Inferior parietal cortex (tissue), 1 donor: ENCODE data around the gene EVPL.
"Not testable (repeated sequence)": the region's sequence is repeated elsewhere in the genome, so short reads cannot be mapped to it uniquely, and the experiment has no call there.

Source experiments
- DNase-seq: peaks from one replicate; pipeline ENCODE4 v3.0.0-alpha.2; 2016; ENCODE audit errors: extremely low spot score

The EVPL gene

DNA sequence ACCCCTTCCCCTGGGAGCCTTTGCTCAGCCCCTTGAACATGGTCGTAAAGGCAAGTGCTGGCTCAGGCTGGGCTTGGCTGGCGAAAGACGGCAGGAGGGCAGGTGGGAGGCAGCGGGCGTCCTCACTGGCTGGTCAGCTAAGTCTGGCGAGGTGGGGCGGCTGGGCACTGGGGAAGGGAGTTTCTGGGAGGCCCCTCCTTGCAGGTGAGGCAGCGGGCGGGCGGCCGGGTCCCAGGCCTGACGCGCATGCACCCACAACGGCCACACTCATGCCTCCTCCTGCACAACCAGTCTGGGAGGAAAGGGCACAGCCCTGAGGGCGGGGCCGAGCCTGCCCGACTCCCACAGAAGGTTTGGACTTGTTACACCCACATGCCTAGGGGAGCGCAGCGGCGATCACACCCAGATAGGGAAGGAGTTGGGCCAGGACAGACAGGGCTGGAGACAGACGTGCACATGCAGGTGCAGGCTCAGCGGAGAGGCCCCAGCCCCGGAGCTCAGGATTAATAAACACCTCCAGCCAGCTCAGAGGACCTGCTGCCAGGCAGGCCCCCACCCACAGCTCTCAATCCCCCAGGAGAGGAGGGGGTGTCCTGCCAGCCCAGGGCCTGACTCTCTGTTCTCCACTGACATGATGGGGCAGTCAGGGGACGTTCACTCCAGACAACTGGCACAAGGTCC lies at the start of gene EVPL:
TSS of gene EVPL (minus strand) at position 148 of the 681 bp plus-strand sequence. CDS start at position 40, 108 bp downstream.
- no peak for DNase-seq

DNA sequence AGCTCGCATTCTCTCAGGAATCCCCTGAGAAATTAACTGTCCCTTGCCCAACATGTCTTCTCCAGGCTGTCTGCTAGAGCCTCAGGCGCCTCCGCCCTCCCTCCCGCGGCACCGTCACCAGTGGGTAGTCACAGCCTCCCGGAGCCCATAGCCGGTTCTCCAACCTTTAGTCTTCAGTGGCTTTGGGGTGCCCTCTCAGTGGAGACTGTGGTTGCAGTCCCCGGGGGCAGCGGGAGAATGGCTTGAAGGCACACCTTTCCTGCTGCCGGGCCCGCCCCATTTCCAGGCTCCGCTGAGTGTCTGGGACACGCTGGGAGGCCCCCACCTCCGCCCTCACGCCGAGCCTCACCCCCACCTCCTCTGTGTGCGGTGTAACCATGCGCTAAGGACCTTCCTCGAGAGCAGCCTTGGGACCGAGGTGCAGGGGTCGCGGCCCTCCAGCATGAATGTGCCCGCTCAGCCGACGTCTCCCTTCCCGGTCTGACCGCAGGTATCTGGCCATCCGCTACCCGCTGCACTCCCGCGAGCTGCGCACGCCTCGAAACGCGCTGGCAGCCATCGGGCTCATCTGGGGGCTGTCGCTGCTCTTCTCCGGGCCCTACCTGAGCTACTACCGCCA lies 49.1 kb upstream of the EVPL start:
- no peak for DNase-seq

DNA sequence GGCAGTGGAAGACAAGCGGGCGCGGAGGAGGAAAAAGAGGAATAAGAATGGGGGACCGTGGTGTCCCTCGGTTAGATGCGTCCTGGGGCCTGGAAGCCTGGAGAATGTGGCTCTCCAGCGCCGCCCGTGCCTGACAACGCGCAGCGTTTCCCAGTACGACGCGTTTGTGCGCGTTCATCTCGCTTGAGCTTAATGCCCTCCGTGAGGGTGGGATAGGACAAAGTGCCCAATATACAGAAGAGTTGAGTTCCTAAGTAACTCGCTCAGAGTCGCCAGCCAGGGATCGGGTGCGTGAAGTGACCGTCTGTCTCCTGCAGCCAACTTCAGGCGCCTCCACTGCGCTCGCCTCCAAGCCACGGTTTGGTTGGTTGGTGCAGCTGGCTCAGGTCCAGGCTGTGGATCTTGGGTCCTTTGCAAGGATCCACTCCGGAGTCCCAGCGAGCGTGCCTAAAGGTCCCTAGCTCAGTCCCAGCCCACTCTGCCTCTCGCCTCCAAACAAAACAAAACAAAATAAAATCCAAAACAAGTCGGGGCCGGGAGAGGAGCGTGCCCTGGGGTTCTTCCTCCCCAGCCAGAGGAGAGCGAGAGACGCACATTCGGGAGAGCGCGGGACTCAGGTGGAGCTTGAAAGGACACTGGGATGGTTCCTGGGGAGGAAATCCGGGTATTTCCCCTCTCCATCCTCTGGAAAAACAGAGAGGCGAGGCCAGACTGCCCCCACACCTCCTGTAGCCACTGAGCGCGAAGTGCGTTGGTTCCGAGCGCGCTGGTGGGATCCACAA lies 48.4 kb upstream of the EVPL start:
- no peak for DNase-seq

DNA sequence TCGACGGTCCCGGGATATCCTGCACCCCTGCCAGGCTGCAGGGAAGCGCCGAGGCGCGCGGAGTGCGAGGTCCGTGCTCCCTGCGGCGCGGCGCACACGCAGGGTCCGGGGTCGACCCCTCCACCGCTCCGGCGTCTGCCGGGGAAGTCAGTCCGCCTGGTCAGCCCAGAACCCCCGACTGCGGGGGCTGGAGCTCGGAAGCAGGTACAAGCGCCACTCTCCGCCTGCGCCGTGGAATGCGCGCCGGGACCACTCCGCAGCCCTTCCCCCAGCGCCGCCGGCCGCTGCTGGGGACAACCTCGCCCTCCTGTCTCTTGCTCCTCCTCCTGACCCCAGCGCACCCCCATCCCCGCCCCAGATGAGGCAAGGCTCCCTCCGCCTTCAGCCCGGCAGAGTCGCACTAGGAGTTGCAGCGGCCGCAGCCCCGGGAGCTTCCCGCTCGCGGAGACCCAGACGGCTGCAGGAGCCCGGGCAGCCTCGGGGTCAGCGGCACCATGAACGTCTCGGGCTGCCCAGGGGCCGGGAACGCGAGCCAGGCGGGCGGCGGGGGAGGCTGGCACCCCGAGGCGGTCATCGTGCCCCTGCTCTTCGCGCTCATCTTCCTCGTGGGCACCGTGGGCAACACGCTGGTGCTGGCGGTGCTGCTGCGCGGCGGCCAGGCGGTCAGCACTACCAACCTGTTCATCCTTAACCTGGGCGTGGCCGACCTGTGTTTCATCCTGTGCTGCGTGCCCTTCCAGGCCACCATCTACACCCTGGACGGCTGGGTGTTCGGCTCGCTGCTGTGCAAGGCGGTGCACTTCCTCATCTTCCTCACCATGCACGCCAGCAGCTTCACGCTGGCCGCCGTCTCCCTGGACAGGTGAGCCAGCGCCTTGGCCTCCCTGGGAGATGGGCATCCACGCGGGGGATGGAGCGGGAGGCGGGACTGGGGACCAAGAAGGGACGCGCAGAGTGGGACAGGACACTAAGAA lies 47.6 kb upstream of the EVPL start, which contains the start of gene GALR2:
TSS of gene GALR2 (plus strand) at position 392 of the 974 bp plus-strand sequence. CDS start at position 495, 103 bp downstream.
- DNase-seq, result no peak

DNA sequence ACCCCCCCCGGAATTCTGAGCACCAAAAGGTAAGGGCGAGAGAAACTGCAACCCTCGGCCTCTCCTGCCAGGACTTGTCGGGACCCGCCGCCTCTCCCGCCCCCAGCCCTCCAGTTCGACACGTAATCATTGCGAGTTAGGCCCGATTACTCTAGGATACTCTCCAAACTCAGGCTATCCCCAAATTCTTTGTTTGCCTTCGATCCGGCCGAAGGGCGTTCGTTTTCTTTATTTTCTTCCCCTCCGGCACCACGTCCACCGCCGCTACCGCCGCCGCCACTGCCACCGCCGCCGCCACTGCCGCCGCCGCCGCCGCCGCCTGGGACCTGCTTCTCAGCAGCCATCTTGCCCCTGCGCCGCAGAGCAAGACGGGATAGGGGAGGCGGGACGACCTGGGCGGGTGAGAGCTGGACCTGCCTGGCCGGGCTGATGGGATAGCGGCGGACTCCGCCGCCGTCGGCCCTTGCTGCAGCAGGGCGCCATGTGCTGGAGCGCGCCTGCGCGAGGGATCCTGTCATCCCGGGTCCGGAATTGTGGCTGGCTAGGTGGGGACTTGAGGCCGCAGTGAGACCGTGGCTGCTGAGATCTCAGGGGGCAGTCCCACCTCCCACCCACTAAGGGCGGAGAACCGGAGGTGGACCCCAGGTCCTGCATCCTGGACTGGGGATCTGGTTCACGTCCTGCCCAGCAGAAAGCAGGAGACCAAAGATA lies 45.2 kb upstream of the EVPL start, which contains the start of gene SRP68:
TSS of gene SRP68 (minus strand) at position 370 of the 711 bp plus-strand sequence. CDS start at position 344, 26 bp downstream.
- peak; percentile 92 for DNase-seq

DNA sequence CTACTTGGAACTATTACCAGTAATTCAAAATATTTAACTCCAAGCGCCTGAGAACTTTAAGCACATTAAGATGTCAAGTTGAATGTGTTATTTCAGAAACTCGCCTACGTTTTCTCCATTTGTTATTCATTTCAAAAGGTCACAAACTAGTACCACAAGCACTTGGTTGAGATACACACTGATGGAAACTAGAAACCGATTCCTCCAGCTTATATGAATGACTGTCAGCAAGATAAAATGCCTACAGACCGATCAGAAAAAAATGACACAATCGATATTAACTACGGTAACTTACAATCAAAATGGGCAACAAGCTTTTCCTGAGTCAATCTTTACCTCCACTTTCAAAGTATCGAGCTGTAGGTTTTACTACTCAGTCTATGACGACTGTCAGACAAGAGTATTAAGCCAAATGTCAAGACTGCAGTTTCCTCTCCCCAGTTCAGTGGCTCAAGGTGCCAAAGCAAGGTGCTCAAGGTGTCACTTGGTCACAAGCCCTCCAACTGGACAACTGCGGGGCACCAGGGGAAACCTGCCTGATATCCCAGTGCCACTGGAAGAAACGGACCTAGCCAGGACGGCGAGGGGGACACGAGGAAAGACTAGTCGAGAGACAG lies 44.5 kb upstream of the EVPL start:
- DNase-seq, result no peak

DNA sequence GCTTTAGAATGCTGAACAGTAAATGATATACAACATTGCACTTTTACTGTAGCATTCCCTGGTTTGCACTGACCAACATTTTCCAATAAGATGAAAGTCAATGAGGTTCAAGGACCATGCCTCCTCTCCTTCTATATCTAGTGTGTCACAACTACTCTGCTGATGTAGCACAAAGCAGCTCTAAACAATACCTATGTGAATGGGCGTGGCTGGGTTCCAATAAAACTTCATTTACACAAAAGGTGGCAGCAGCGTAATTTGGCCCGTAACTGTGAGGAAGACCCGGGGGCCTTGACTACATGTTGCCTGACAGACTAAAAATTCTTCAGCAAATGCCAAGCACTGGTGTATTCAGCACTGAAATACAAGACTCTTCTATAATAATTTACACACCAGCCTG lies 38.7 kb upstream of the EVPL start:
- no peak for DNase-seq

DNA sequence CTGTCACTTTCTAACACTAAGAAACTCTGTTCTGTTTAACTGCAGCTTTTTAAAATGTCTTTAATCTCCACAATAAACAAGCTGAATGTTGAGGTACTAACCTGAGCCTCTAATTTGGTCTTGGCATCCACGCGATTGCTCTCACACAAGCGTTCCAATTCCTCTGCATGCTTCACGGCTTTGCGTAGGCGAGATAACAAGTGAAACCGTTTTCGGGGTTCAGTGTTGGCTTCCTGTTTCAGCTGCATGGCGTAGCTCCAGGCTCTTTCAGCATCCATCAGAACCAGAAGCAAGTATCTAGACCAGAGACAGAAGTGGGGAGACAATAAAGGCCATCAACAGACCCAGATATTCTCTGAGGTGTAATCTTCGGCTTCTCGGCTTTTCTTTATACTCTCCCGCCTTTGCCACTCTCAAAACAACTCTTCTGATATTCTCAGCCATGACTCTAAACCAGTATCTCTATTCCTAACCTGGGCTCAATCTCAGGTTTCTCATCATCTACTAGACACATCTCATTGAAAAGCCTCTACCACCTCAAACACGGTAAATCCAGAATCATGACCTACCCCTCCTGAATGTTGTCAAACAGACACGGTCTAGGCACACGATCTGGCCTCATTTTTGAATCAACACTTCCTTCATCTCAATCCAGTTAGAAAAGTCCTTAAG lies 36.9 kb upstream of the EVPL start:
- DNase-seq, result peak; percentile 20

DNA sequence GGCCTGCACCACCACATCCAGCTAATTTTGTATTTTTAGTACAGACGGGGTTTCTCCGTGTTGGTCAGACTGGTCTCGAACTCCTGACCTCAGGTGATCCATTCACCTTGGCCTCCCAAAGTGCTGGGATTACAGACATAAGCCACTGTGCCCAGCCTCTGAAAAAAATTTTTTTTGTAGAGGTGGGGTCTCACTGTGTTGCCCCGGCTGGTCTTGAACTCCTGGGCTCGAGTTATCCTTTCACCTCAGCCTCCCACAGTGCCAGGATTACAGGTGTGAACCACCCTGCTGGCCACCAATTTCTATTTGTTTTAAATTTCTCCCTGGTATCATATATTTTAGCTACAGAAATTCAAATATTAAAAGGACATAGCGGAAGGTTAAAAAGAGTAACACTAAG lies 31.2 kb upstream of the EVPL start:
- DNase-seq, result not testable (repeated sequence)

DNA sequence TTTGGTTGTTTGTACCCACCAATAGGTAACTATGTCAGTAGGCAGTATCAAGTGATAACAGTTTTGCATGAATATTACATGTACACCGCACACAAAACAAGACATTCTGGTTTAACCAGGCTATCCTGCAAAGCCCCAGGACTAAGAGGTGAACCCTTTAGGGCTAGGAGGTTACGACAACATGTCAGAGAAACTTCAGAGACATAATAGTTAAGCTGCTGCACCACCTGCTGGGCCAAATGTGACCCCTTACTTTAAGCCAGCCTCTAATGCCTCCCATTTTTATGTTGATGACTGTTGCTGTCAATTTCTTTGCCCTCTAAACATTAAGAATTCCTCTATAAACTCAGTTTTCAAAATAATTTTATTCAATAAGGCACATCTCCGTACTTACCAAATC lies 29.8 kb upstream of the EVPL start:
- no peak for DNase-seq

DNA sequence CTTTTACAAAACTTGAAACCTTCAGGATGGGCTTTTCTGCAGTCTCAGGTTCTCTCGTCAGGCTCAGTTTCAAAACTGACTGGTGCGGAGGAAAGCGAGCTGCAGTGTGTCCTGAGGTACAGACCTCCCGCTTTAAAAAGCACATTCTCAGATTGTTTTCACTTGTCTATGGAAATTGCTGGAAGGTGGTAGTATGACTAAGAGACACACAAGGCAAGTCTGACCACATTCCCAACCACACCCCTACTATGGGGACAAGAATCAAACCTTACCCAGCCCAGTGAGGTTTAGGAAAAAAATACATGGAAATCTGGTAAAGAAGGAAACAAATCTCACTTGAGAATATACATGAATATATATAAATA lies 27.0 kb upstream of the EVPL start:
- DNase-seq, result no peak

DNA sequence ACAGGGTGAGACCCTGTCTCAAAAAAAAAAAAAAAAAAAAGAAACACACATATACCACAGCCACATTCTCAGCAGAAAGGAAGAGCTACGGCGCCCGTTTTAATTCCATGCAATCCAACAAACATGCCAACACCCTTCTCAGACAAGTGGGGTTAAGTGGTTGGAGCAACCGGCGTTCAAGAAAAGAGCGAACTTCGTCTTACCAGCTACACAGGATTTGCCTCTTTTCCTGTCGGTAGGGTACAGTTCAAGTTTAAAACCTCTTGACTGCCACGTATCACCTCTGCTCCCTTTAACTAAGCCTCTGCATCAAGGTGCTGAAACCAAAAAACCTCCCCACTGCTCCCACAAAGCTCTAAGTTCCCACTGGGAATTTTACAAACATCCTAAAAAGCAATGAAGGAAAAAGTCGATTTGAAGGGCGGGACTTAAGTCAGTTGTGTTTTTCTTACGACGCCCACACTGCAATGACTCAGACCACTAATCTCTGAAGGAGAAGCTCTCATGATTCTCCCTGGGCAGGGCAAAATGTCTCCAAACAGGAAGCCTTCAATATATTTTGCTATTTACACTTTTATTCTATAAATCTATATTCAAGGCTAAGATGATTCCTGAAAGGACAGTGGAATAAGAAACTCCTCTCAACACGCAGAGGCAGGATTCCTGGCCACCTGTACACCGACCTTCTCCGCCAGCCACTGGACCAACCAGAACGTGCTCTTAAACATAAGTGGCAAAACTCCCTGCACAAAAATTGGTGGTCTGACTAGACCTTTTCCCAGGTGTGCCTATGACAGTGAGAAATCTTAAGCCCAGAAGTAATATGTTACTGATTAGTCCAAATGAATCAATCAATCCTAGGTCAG lies 26.4 kb upstream of the EVPL start:
- no peak for DNase-seq

DNA sequence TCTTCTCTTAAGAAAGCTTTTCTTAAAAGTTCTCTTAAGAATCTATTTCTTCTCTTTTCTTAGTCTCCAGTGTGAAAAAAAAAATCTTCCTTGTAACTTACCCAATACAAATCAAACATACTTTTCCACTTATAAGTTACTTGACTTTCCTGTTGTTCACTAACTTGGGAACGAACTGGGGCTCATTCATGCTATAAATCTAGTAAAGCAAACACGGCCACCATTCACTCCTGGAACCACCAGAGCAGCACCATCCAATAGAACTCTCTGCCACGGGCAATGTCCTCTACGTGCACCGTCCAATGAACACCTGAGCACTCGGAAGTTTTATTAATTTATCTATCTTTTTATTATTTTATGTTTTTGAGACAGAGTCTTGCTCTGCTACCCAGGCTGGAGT lies 24.5 kb upstream of the EVPL start:
- no peak for DNase-seq

DNA sequence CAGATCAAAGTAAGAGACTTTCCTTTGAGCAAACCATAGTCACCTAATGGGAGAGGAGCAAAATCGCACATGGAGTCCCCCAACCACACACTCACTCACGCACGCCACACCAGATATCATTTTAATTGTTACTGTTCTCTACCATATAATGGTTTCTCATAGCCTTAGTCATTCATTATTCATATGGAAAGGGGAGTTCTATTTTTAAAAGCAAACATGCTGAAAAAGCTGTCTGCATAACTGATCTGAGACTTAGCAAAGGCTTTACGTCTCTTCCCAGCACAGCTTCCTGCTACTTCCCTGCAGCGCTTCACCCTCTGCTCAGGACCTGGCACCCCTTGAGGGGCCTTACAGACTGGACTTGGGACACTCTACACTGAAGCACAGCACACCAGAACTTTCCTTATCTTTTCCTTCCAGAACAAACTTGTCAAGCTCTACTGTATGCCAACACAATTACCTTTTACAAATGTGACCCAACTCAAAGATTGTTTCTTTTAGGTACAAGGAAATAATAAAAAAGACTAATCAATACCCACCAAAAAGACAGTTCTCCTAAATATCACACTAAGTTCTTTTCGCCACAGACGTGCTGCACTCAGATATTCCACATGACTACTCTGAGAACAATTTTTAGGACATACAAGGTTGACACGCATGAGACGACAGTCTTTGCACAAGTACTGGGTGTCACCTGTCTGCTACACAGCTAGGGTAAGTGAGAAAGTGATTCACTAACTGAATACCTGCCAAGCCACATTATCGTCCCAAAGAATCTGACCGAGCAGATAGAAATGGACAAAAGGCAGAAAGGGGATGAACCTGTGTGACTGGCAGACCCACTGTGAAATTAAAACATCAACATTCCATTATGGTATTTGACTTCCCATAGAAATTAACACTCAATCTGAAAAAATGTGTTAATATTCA lies 23.7 kb upstream of the EVPL start:
- DNase-seq, result no peak

DNA sequence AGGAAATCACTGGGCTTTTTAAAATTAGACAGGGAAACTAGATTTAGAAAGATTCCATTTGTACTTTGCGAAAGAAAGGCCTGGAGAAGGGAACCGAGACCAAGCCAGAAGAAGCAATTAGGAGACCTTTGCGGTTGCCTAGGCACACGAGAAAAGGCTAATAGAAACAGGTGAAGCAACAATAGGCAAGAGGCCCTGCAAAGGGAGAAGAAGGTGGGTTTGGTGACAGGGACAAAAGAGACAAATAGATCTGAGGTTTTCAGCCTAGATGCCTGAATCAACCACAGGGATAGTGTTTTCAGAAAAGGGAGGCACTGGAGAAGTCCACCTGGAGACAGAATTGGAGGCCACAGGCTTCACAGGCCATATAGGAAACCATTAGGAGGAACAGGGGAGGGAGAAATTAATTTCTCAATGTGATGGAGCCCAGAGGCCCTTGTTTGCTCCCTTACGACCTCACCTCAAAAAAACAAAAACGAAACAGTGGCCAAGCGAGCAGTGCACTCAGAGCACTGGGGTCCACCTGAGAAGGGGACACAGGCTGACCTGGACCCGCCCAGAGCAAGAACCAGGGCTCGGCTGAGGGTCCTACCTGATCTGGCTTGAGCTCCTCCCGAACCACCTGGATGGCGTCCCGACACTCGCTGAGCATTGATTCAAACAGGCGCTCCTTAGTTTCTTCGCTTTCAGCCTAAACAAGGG lies 22.9 kb upstream of the EVPL start:
- no peak for DNase-seq

DNA sequence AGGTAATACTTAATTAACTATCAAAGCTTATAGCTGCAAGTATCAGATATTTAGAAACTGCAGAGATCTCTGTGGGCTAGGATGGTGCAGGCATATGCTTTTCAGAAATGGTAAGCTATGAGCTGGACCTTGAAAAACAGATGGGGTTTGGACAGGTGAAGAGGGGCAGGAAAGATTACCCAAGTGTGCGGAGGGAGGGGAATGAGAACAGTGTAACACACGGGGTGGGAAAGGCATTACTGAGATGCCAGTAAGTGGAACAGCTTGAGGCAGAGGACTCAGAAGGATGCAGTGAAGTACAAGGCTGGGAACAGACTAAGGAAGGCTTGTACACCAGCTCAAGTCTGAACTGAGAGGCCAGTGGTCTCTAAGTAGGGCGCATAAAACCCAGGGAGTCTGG lies 22.1 kb upstream of the EVPL start:
- DNase-seq, result no peak

DNA sequence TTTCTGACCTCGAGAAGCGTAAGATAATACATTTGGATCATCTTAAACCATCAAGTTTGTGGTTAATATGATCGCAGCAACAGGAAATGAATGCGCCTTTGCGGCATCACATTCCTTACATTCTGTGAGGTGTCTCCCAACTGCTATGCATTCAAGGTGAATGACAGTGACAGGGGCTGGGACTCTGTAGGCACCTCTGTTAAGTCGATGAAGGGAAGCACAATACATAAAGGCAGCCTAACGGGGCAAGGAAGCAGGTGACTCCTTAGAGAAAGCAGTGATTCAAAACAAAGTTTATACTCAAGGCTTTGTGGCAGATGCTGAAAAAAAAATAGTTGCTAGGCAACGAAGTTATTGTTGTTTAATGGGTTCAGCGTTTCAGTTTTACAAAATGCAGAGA lies 21.6 kb upstream of the EVPL start:
- no peak for DNase-seq
